Activated CD4-positive, alpha-beta T cell treated with anti-CD3 and anti-CD28 coated beads, Interleukin-2, amount 50 U/mL, for 1 hour (primary cell): ENCODE data around the gene PDP2.
"Not testable (repeated sequence)": the region's sequence is repeated elsewhere in the genome, so short reads cannot be mapped to it uniquely, and the experiment has no call there.

Source experiments
- DNase-seq: peaks from one replicate; pipeline ENCODE4 v3.0.0-alpha.2; 2020

PDP2 gene

GRCh38 chr16:66923247-66923731 lies 43.0 kb downstream of the PDP2 start:
- DNase-seq, result no peak

DNA sequence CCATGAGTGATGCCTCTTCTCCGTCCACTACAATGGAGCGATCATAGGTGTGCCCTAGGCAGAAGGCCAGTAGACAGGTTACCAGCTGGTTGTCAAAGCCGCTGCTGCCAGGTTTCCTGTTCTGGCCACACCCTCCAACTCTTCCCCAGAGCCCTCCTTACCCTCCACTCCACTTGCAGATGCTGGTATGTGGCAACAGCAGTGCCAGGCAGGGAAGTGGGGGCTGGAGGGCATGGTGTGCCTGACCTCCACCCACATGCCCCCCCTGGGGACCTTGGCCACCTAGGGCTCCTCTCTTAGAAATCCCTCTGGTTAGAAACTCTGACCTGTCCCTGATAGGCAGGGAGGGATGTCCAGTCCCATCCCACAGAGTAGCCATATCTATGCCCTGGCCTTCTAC lies 43.6 kb downstream of the PDP2 start:
- DNase-seq, result no peak

DNA sequence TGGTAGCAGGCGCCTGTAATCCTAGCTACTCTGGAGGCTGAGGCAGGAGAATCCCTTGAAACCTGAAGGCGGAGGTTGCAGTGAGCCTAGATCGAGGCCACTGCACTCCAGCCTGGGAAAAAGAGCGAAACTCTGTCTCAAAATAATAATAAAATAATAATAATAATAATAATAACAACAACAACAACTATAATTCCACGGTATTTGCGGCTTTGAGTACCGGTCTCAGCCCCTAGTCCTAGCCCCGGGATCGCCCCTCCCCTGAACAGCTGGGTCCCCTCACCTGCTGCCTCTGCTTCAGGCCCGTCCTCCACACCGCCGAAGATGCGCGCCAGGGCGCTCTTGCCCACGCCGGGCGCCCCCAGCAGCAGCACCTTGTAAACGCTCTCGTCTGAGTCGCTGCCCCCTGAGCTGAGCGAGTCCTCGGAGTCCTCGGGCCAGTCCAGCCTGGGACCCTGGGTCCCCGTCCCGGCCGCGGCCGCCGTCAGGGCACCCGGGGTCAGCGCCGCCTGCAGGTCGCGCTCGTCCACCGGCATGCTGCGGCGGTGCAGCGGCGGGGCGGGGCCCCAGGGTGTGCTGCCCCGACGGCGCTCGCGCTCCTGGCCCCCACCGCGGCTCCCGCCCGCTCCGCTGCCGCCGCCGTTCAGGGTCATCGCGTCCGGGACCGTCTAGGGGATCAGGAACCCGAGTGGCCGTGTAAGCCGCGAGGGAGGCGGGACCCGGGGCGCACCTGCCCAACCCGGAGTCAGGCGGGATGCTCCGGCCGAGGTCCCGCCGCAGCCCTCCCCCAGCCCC lies 44.4 kb downstream of the PDP2 start:
- DNase-seq, result peak; percentile 32

DNA sequence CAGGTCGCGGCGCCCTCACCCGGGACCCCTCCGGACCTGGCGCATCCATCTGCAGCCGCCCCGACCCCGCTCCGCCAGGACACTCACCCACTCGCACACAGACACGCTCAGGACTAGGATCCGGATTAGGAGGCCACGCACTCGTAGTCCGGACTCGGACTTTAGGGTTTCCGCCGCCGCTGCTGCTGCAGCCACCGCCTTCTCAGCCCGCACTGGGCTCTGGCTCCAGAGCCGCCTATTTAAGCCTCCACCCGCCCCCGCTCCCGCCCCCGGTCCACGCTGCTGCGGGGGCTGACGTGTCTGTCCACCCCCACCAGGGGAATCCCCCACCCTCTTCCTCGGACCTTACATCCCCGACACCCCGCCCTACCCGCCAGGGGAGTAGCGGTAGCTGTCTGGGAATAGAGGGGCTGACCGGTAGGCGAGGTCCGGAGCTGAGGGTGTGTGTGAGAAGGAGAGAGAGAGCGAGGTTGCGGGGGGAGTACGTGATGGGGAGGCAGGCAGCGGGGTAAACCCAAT lies 45.1 kb downstream of the PDP2 start, which contains the start of gene RRAD:
RRAD (minus strand) TSS at position 214 of the 519 bp plus-strand sequence. CDS start 356 bp downstream, outside the sequence.
- DNase-seq, result no peak

GRCh38 chr16:66926171-66926947 lies 46.0 kb downstream of the PDP2 start:
- DNase-seq, result no peak

DNA sequence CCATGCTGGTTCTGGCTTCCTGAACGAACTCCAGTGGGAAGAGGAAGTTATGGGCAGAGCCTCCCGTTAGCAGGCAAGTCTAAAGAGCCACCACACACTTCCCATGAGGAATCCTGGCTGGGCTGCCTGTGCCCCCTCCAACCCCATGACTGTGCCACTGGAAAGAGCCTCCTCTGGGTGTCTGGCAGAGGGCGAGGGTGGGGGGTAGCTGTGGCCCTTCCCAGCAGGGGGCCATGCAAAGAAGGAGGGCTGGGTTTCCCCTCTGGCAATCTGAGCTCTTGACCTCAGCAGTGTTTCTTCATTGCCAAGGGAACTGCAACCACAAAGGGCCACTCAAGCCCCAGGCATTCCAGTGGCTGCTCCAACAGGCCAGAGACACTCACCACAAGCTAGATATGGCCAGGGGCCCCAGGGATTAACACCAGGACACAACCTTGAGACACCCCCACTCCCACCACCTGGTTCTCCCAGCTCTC lies 46.7 kb downstream of the PDP2 start:
- no peak for DNase-seq

- DNase-seq, result no peak
Measured at GRCh38 chr16:66927918-66928649, 47.8 kb downstream of the PDP2 start.

GRCh38 chr16:66928702-66929388 lies 48.5 kb downstream of the PDP2 start:
- DNase-seq, result peak; percentile 25

DNA sequence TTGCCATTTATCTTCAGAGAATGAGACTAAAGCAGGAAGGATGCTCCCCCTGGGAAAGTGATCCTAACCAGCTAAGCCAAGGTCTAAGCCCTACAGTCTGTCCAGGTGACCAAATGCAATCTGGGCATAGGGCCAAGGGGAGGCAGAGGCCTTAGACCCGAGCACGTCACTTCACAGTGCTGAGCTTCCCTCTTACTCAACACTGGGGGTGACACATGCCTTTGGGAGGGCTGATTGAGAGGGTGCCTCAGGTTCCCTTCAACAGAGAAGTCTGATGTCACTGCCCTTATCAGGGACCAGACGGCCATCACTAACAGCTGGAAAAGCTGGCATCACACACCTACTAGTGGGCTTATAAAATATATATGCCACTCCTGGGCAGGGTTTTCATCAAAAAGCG lies 49.9 kb downstream of the PDP2 start:
- no peak for DNase-seq

DNA sequence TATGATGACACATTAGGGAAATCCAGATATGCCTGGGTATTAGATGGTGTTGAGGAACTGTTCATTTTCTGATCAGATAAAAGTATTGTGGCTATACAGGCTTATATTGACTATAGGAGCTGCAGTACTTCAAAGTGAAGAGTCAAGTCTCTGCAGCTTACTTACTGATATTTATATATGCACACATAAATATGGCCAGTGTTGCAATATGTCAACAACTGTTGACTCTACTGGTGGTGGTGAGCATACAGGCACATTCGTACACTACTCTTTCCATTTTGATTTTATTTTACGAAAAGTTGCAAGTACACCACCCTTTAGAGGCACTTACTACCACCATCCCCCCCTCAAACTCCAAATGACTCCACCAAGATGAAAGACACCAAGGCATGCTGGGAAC lies 51.4 kb downstream of the PDP2 start:
- DNase-seq, result no peak

GRCh38 chr16:66932076-66932475 lies 51.8 kb downstream of the PDP2 start:
- DNase-seq, result no peak

DNA sequence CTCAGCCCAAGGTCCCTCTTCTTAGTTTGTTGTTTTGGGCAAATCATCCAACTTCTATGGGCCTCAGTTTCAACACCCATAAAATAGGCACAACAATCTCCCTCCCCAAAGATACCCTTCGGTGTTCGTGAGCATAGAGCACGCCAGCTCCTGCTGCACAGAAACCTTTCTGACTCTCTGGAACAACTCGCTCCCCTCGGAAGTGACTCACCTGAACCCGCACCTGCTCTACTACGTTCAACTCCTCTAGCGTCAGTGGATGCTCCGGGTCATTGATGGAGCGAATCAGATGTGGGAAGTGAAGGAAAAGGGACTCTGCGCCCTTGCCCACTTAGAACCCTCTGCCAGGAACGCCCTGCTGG lies 53.4 kb downstream of the PDP2 start:
- peak; percentile 56 for DNase-seq

- DNase-seq, result peak; percentile 87
Measured at GRCh38 chr16:66934138-66934838, 54.0 kb downstream of the PDP2 start, which contains the start of gene CIAO2B. TSS of gene CIAO2B (minus strand) at chr16:66934402. CDS start at chr16:66934364, 38 bp downstream.

GRCh38 chr16:66934839-66935313 lies 54.6 kb downstream of the PDP2 start:
- not testable (repeated sequence) for DNase-seq

GRCh38 chr16:66935314-66936011 lies 55.1 kb downstream of the PDP2 start, which contains the start of gene CES2:
TSS of gene CES2 (plus strand) at chr16:66935516. CDS start at chr16:66935636, 120 bp downstream.
- DNase-seq, result no peak

DNA sequence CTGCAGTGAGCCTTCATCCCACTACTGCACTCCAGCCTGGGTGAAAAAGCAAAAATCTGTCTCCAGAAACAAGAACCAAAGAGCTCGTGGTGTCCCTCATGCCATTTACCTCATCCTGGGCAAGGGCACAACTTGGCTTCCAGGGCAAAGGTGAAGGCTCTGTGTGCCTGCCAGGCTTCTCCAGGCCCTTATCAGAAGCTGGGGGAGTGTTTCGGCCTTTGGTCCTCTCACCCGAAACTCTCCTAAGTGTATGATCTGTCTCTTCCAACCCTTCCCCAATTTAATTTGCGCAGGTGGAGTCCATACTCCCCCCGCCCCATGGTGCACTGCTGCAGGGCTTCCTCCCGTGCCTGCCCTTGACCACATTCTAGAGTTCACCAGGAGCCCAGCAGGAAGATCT lies 56.1 kb downstream of the PDP2 start:
- no peak for DNase-seq

DNA sequence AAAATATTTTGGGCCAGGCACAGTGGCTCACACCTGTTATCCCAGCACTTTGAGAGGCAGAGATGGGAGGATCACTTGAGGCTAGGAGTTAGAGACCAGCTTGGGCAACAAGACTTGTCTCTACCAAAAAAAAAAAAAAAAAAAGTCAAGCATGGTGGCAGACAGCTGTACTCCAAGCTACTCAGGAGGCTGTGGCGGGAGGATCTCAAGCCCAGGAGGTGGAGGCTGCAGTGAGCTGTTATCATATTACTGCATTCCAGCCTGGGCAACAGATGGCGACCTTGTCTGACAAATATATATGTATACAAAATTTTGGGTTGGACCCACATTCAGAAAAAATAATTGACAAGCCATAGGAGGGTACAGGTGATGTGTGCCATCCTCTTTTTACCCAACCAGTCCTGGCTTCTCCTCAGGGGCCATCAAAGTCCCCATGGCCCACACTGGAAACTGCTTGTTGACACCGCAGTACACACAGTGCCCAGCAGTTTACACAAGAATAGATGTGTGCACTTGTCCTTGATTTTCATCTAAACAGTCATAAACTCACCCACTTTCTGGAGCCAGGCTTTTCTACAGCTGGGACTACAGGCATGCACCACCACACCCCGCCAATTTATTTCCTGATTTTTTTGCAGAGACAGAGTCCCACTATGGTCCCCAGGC lies 56.7 kb downstream of the PDP2 start:
- no peak for DNase-seq

DNA sequence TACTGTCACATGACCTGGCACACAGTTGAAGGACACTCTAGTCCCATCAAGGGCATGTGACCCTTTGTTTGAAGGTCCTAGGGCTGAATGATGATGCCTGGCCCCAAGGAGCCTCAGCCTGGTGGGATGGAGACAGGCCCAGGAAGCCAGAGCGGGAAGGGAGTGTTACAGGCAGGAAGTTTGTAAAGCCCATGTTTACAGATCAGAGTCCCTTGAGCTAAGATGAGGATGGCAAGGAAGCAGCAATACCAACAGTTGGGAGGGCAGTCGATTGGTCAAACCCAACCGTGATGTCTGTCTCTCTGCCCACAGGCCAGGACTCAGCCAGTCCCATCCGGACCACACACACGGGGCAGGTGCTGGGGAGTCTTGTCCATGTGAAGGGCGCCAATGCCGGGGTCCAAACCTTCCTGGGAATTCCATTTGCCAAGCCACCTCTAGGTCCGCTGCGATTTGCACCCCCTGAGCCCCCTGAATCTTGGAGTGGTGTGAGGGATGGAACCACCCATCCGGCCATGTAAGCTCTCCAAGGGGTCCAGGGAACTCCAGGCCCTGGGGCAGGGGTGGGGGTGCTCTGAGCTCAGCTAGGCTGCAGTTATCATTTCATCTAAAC lies 57.5 kb downstream of the PDP2 start:
- no peak for DNase-seq

GRCh38 chr16:66939366-66939765 lies 59.1 kb downstream of the PDP2 start:
- DNase-seq, result no peak

GRCh38 chr16:66940236-66940635 lies 59.9 kb downstream of the PDP2 start:
- no peak for DNase-seq
